Measurements from ENCODE around the gene LSP1.
"Not testable (repeated sequence)": the region's sequence is repeated elsewhere in the genome, so short reads cannot be mapped to it uniquely, and the experiment has no call there.

Gene LSP1, protein sequence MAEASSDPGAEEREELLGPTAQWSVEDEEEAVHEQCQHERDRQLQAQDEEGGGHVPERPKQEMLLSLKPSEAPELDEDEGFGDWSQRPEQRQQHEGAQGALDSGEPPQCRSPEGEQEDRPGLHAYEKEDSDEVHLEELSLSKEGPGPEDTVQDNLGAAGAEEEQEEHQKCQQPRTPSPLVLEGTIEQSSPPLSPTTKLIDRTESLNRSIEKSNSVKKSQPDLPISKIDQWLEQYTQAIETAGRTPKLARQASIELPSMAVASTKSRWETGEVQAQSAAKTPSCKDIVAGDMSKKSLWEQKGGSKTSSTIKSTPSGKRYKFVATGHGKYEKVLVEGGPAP

DNA sequence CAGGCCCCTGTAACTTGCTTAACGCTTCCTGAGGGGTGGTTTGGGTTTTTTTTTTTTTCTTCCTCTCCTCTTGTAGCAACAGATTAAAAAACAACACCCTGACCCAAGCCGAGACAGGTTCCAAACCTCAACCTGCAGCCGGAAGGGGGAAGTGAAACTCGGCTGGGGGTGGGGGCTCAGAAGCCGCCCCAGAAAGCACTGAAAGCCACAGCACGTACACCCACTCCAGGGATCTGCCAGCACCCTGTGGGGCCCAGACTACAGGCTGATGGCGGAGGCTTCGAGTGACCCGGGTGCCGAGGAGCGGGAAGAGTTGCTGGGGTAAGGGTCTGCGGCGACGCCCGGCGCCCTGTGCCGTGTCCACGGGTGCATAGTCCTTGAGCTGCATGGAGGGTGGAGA is at the start of gene LSP1:
TSS of gene LSP1 (plus strand) at position 208 of the 400 bp plus-strand sequence. CDS start at position 269, 61 bp downstream.
- TF ChIP-seq, protein P1, sequence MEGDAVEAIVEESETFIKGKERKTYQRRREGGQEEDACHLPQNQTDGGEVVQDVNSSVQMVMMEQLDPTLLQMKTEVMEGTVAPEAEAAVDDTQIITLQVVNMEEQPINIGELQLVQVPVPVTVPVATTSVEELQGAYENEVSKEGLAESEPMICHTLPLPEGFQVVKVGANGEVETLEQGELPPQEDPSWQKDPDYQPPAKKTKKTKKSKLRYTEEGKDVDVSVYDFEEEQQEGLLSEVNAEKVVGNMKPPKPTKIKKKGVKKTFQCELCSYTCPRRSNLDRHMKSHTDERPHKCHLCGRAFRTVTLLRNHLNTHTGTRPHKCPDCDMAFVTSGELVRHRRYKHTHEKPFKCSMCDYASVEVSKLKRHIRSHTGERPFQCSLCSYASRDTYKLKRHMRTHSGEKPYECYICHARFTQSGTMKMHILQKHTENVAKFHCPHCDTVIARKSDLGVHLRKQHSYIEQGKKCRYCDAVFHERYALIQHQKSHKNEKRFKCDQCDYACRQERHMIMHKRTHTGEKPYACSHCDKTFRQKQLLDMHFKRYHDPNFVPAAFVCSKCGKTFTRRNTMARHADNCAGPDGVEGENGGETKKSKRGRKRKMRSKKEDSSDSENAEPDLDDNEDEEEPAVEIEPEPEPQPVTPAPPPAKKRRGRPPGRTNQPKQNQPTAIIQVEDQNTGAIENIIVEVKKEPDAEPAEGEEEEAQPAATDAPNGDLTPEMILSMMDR (IDR thresholded peaks at IDR 0.05; ENCODE audit: extremely low read depth, missing control alignments) = no peak
- peak; percentile 94 for DNase-seq (ENCODE audit: low spot score)

DNA sequence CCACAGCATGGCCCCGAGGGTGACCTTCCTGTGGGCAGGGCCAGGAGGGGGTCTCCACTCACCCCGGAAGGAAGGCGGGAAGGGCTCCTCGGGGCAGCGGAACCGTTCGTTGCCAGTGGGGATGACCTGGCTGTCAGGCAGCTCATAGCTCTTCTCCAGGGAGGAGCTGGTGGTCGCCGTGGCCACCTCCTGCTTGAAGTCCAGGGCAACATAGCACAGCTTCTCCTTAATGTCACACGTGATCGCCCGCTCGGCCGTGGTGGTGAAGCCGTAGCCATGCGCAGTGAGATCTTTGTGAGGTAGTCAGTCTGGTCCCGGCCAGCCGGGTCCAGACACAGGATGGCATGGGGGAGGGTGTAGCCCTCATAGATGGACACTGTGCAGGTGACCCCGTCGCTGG is 49.6 kb upstream of the LSP1 start:
- TF ChIP-seq, protein P1 (IDR thresholded peaks at IDR 0.05; ENCODE audit: extremely low read depth, missing control alignments) = no peak
- no peak for DNase-seq (ENCODE audit: low spot score)

DNA sequence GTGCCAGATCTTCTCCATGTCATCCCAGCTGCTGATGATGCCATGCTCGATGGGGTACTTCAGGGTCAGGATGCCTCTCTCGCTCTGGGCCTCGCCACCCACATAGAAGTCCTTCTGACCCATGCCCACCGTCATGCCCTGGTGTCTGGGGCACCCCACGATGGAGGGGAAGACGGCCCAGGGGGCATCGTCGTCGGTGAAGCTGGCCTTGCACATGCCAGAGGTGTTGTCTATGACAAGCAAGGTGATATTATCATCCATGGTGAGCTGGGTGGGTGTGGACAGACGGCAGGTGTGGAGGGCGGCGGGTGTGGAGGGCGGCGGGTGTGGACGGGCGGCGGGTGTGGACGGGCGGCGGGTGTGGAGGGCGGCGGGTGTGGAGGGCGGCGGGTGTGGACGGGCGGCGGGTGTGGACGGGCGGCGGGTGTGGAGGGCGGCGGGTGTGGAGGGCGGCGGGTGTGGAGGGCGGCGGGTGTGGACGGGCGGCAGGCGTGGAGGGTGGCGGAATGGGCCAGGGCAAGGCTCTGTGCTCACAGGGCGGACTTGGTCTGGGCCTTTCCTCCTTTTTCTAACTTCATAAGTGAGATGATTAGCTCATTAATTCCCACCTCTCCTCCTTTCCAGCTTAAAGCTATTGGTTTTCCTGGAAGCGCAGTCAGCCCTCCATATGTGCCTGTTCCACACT is 48.9 kb upstream of the LSP1 start:
- not testable (repeated sequence) for DNase-seq (ENCODE audit: low spot score)

GRCh38 chr11:1805525-1805924 is 47.4 kb upstream of the LSP1 start:
- TF ChIP-seq, protein P1 (IDR thresholded peaks at IDR 0.05; ENCODE audit: extremely low read depth, missing control alignments) = no peak
- DNase-seq (ENCODE audit: low spot score) = no peak

- TF ChIP-seq, protein P1 (IDR thresholded peaks at IDR 0.05; ENCODE audit: extremely low read depth, missing control alignments) = no peak
- no peak for DNase-seq (ENCODE audit: low spot score)
These were observed 45.5 kb upstream of the LSP1 start for GRCh38 chr11:1807264-1807995.

GRCh38 chr11:1810761-1811160 is 42.1 kb upstream of the LSP1 start:
- TF ChIP-seq, protein P1 (IDR thresholded peaks at IDR 0.05; ENCODE audit: extremely low read depth, missing control alignments) = no peak
- no peak for DNase-seq (ENCODE audit: low spot score)

DNA sequence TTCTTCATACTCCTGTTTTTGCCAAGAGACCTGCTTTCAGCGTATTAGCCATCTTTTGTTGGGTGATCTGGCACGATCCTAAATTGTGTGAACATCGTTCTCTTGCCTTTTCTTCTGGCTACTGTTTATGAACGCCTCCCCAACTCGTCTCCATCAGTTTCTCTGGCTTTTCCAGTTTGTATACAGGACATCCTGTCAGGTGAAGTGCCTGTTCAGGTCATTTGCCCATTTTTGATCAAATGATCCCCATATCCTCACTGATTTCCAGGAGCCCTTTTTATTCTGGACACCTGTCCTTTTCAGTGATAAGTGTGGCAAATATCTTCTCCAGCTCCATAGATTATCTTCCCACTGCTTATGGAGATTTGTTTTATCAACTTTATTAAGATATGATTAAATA is 40.6 kb upstream of the LSP1 start:
- no peak for DNase-seq (ENCODE audit: low spot score)
- TF ChIP-seq, protein P1 (IDR thresholded peaks at IDR 0.05; ENCODE audit: extremely low read depth, missing control alignments) = no peak
